ENCODE data around the gene SUFU.
A peak's percentile ranks its signal among the peaks of the same experiment; 100 is the strongest.

The SUFU gene

DNA sequence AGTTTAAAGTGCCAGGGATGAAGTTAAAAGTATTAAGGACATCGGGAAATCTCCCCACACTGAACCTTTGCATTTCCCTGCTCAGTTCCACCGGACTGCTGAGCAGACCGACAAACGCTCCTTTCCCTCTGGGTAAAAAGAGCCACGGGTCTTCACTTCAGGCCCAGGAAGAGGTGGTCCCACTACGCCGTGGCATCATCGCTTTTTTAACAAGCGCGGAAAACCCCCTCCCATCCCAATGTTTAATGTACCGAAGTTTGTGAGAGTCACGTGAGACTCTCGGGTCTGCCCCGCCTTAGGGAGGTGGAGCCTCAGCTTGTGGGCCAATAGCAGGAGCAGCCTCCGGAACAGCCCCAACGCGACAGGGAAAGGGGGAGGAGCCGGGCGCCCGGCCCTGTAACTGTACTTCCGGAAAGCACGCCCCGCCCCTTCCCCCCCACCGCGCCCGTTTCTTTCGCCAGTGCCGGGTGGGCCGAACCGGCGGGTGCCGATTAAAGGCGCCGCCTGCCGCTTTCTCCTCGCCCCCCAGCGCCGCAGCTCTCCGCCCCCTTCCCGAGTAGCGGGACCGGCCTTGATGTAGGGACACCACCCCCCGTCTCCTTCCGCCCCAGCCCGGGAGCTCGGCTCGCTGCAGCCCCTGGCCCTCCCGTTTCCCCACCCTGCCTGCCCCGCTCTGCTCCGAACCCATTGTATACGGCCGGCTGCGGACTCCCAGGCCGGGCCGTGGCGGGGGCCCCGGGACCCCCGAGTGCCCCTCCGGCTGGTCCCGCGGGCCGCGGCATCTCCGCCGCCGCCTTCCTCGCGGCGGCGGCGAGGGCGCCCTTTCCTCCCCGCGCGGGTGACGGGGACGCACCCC is 138.3 kb downstream of the SUFU start:
- peak; percentile 97 for DNase-seq

DNA sequence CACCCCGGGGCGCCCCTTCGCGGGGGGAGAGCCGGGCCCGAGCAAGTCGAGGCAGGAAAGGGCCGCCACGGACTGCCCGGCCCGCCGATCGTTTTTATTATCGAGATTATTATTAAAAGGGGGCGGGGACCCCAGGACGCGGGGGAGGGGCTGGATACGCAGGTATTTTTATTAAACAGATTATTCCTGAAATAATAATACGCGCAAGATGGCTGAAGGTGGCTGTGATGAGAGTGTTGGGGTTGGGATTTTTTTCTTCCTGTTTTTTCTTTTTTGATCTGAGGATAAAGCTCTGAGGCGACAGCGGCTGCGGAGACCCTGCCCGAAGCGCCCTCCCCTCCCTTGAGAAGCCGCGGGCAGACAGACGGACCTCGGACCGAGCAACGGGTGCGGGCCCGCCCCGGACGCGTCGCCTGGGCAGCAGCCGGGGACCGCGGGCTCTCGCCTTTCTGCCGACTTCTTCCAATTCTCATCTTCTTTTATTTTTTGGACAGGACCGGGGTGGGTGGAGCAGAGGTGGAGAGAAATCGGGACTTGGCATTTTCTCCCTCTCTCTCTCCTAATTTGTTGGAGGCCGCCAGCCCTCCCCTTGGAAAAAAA is 139.1 kb downstream of the SUFU start:
- DNase-seq: peak; percentile 47

DNA sequence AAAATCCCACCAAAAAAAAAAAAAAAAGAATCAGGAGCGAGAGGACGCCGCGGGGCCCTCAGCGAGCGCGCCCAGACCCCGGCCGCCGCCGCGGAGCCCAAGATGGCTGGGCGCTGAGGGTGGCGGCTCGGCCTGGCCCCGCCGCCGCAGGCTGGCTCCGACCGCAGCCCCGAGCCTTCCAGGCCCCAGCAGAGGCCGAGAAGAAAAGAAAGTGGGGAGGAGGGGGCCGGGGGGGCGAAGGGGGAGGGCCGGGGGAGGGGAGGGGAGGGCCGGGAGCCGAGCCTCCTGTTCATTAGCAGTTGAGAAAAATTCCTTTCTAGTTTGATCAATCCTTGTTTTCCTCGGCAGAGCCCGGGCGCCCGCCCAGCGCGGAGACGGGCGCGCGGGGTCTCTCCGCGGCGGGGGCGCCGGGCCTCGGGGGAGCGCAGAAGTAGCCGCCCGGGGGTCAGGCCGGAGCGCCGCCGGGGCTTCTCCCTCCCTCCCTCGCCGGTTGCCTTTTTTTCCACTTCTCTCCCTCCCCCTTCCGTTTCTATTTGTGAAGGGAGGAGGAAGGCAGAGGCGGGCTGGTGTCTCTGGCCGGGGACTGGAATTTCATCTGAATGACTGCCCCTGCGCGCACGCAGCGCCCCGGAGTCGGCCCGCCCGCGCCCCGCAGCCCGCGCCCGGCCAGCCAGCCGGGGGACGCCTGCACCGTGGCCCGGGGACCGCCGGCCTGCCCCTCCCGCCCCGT is 139.7 kb downstream of the SUFU start:
- DNase-seq: peak; percentile 22

DNA sequence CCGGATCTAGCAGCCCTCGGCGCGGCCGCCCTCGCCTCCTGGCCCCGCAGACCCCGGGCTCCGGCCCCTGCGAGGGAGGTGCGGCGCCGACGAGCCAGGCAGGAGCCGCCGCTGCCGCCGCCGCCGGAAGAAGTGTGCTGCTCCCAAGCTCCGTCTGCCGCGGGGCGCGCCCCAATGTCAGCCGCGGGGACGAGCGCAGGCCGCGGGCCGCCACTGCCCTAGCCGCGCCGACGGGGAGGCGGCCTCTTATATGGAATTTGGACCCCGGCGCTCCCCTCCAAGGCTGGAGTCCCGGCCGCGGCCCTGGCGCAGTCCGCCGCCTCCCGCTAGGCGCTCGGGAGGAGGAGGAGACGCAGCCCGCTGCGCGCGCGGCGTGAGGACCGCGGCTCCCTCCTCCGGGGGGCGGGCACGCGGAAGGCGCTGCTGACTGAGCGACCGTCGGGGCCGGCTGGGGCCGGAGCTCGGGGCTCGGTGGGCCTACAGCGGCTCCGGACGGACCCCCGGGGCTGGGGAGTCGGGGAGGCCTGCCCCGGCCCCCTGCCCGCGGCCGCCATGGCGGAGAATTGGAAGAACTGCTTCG is 140.4 kb downstream of the SUFU start, which contains the start of gene TRIM8:
TSS of gene TRIM8 (plus strand) at position 414 of the 580 bp plus-strand sequence. CDS start at position 553, 139 bp downstream.
- peak; percentile 40 for DNase-seq

DNA sequence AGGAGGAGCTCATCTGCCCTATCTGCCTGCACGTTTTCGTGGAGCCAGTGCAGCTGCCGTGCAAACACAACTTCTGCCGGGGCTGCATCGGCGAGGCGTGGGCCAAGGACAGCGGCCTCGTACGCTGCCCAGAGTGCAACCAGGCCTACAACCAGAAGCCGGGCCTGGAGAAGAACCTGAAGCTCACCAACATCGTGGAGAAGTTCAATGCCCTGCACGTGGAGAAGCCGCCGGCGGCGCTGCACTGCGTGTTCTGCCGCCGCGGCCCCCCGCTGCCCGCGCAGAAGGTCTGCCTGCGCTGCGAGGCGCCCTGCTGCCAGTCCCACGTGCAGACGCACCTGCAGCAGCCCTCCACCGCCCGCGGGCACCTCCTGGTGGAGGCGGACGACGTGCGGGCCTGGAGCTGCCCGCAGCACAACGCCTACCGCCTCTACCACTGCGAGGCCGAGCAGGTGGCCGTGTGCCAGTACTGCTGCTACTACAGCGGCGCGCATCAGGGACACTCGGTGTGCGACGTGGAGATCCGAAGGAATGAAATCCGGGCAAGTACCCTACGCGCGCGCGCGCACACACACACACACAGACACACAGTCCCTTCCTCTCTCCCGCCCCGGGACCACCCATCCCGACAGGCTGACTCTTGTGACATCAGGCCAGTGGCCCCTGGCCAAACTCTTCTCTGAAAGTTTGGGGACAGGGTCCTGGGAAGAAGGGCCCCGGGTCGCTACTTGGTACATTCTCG is 141.0 kb downstream of the SUFU start:
- peak; percentile 69 for DNase-seq

GRCh38 chr10:102645388-102645740 is 141.6 kb downstream of the SUFU start:
- peak; percentile 35 for DNase-seq

- DNase-seq: peak; percentile 58
Observed at GRCh38 chr10:102645741-102646609, 142.2 kb downstream of the SUFU start.

DNA sequence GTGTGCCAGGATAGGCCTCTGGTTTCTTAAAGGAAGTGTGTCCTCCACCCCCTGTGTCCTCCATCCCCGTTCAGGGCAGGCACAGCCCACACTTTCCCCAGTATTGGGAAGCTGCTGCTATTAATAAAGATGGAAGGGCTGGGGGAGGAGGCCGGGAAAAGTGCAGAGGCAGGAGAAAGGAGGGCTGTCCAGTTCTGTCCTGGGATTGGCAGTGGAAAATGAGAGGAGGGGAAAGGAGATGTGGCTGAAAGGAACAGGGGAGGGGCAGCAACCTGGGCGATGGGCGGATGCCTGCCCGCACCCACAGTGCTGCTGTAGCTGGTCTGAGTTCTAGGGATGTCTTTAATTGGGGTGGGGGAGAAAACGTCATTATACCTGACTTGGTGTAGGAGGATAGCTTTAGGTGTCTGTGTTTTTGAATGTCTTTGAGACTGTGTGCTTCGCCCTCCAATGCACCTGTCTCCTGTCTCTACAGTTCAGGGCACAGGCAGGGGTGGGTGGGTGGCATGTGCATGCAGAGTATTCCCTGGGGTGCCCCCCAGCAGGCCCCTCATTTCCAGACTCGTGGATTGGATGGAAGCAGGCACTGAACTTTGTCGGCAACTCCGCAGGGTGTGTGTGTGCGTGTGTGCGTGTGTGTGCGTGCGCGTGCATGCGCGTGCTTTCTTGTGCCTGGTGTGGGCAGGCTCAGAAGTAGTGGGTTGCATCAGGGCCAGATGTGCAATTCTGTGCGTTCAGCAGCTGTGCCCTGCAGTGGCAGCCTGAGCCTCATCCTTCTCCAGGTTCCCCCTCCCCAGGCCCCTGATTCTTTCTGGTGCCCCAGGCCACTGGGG is 143.1 kb downstream of the SUFU start:
- DNase-seq: peak; percentile 21

DNA sequence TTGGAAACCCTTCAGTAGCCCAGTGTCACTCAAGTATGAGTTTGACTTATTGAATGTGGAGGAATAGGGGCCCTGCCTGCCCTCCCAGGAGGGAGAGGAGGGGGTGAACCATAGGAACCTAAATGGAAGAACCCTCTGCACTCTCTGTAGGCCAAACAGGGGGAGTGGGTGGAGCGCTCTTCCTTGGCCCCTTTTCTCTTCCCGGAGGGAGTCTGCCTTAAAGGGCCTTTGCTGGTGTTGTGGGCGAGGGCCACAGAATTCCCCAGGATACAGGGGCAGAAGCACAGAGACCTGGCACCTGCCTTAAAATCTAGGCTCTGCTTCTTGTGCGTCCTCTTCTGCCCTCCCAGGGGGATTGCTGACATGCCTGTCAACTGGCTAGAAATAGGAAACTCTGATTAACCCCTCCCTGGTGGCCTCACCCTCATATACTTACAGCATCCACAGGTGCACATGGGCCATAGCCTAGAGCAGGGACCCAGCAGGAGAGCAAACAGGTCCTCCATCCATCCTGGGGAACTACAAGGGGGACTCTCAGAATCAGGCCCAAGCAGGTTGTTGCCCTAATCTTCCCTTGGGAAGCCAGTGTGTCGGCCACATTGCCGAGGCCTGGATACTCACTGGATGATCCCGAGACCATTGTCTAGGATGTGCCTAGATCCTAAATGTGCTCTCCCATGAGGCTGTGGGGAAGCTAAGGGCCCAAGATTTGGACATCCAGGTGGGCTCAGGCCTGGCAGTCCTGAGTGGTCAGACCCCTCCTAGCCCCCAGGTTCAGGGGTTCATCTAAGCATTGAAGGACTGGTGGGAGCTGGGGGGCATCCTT is 143.9 kb downstream of the SUFU start:
- no peak for DNase-seq

DNA sequence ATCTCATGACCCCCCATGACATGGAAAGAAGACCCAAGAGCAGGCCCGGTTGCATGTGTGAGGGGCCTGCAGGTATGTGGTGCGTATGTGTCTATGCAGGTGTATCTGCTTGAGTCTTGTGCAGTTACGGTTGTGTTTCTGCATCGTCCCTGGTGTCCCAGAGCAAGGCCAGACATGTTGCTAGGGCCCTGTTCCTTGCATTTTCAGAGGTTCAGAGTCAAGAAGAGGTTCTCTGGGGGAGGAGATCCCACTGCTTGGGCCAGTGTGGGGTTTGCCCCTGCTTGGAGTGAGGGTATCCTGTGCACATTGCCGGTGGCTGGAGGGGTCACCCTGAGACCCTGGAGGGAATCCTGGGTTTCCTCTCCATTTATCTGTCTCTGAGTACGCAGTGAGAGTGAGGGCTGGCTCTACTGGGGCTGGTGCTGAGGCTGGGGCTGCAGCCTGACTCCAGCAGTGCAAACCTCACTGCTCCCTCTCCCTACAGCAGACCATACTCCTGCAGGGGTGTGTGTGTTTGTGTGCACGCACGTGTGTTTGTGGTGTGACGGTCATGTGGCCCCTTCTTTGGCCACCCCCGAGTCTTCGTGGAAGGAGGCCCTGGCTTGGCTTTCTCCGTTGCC is 144.6 kb downstream of the SUFU start:
- no peak for DNase-seq

DNA sequence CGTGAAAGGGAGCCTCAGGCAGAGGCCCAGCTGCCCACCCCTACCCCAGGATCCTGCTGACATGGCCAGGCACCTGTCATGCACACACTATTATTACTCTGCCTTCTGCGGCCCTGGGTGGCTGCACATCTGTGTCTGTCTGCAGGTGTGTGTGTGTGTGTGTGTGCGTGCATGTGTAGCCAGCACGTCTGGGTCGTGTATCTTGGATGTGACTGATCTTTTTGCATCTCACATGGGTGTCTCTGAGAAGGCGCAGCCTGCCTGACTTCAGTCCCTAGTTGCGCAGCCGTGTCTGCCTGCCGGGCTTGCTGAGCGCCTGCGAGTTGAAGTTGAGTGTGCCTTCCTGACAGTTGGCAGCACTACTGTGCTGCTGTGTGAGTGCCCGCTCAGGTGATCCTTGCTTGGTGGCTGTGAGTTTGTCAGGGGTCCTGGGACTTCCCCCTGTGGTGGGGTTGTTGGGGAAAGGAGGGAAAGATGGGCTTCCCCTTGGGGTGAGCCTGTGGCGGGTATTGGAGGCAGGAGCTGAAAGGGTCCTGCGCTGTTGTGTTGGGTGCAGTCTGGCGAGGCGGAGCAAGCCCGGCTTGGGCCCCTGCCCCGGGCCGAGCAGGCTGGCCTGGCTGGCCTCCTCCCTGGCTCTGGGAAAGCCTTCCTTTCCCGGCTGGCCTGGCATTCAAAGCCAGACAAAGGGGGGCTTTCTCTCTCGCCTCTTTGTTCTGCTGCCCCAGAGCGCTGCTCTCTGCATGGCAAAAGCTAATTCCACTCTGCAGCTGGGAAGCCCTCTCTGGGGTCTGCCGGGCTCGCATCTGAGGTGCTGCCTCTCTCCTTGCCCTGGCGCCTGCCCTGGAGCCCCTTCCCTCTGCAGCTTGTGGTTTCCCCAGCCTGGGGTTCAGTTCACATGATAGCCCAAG is 145.4 kb downstream of the SUFU start:
- DNase-seq: no peak

- no peak for DNase-seq
Observed at GRCh38 chr10:102649797-102650654, 146.3 kb downstream of the SUFU start.

DNA sequence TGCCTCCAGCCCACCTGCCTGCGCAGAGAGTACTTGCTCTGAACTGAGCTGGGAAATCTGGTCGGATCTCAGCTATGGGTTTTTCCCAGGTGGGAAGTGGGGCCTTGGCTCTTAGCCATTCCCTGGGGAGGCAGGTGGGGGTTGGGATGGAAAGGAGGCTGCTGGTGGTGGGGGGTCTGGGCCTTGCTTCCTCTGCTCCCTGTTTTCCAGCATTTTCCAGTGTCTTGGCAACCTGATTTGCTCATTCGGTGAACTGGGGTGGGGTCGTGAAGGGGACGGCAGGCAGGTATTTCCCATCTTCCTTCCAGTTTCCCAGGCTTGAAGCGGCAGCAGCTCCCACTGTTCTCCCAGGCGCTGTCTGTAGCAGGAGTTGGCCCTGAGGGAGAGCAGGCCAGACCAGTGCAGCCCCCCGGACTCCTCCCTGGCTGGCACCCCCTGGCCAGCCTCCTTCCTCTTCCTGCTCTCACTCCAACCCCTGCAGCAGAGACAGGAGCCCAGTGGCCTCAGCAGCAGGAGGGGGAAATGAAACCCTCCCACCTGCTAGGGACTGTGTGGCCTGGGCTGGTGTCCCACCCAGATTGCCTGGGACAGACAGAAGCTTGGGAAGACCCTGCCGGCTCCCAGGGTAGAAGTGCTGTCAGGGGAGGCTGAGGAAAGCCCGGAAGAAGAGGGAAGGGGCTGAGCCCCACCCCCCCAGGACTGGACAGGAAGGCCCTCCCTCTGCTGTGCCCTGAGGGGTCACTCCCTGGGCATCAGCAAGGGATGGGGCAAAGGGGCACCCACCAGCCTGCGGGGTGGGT is 147.1 kb downstream of the SUFU start:
- no peak for DNase-seq

- DNase-seq: no peak
Observed at GRCh38 chr10:102651455-102652169, 147.8 kb downstream of the SUFU start.

DNA sequence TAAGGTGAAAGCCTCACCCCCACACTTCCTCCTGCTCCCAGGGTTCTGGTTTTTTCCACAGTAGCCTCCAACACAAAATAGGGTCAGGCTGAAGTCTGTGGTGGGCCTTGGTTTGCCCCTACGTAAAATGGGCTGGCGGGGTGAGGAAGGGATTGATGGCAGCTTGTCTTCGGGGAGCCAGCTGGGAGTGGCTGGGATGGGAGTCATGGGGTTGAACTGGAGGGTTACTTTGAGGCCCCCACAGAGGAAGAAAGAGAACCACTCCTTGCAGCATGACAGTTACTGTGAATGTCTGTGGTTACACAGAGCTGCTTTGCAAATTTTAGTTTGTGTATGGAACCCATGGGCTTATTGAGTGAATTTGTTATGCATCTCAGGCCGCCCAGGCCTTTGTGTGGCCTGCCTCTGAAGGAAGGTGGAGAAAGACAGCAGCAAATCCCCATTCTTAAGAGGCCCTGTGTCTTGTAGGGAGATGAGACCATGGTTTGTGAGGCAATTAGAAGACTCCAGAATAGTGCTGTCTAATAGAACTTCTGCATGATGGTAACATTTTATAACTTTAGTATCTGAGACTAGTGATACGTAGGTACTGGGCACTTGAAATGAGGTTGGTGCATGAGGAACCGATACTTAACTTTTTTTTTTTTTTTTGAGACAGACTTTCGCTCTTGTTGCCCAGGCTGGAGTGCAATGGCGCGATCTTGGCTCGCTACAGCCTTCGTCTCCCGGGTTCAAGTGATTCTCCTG is 148.6 kb downstream of the SUFU start:
- DNase-seq: no peak
